ENCODE results near the gene STK31.
"Not testable (repeated sequence)": the region's sequence is repeated elsewhere in the genome, so short reads cannot be mapped to it uniquely, and the experiment has no call there.

STK31 gene

GRCh38 chr7:23804707-23805106 lies 94.7 kb downstream of the STK31 start:
- DNase-seq = no peak

- no peak for DNase-seq
Measured at GRCh38 chr7:23808421-23808820, 98.4 kb downstream of the STK31 start.

- DNase-seq = no peak
Measured at GRCh38 chr7:23810099-23810498, 100.1 kb downstream of the STK31 start.

DNA sequence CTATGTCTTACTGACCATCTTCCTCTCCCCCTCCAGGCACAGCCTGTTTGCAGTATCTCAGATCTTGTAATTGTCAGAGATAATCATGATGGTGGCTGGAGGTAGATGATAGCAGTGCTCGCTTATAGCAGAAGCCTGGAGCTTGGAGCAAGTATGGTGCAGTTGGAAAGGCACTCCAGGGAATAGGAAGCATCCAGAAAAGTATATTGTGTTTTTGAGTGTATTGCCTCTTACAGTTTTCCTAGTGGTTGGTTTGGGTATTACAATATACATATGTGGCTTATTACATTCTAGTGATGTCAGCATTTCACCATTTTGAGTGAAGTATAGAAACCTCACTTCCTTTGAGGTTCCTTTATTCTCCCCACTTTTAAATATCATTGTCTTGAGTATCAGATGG lies 101.5 kb downstream of the STK31 start:
- DNase-seq = no peak

DNA sequence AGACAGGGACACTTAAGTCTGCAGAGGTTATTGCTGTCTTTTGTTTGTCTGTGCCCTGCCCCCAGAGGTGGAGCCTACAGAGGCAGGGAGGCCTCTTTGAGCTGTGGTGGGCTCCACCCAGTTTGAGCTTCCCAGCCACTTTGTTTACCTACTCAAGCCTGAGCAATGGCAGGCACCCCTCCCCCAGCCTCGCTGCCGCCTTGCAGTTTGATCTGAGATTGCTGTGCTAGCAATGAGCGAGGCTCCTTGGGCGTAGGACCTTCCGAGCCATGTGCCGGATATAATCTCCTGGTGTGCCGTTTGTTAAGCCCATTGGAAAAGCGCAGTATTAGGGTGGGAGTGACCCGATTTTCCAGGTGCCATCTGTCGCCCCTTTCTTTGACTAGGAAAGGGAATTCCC lies 118.1 kb downstream of the STK31 start:
- DNase-seq = not testable (repeated sequence)

DNA sequence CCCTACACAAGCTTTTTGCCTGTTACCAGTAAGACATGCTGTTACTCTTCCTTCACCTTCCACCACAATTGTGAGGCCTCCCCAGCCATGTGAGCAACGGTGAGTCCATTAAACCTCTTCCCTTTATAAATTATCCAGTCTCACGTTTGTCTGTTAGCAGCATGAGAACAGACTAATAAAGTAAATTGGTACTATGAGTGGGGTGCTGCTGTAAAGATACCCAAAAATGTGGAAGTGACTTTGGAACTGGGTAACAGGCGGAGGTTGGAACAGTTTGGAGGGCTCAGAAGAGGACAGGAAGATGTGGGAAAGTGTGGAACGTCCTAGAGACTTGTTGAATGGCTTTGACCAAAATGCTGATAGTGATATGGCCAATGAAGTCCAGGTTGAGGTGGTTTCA lies 122.7 kb downstream of the STK31 start:
- DNase-seq = not testable (repeated sequence)

- no peak for DNase-seq
Measured at GRCh38 chr7:23833405-23833804, 123.4 kb downstream of the STK31 start.

DNA sequence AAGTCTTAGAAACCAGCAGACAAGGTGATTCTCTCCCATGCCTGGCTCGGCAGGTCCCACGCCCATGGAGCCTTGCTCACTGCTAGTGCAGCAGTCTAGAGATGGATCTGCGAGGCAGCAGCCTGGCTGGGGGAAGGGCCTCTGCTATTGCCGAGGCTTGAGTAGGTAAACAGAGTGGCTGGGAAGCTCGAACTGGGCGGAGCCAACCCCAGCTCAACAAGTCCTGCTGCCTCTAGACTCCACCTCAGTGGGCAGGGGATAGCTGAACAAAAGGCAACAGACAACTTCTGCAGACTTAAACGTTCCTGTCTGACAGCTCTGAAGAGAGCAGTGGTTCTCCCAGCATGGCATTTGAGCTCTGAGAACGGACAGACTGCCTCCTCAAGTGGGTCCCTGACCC lies 134.8 kb downstream of the STK31 start:
- not testable (repeated sequence) for DNase-seq

GRCh38 chr7:23852135-23852534 lies 142.1 kb downstream of the STK31 start:
- DNase-seq = no peak

DNA sequence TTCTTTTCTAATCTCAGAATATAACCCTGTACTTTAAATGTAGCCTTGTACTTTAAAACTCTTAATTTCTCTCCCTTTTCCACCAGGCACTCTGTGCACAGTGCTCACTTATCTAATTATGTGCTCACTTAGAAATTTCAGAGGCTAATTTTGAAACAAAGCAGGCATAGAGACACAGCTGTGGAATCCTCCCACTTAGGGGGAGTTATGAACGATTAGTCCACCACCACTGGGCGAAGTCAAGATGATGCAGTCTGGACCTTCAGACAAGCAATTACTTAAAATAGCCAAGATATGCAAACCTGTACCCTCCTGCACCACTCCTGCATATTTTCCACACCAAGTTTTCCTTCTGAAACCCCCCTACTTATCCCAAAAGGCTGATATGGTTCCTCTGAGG lies 143.0 kb downstream of the STK31 start:
- DNase-seq = no peak

DNA sequence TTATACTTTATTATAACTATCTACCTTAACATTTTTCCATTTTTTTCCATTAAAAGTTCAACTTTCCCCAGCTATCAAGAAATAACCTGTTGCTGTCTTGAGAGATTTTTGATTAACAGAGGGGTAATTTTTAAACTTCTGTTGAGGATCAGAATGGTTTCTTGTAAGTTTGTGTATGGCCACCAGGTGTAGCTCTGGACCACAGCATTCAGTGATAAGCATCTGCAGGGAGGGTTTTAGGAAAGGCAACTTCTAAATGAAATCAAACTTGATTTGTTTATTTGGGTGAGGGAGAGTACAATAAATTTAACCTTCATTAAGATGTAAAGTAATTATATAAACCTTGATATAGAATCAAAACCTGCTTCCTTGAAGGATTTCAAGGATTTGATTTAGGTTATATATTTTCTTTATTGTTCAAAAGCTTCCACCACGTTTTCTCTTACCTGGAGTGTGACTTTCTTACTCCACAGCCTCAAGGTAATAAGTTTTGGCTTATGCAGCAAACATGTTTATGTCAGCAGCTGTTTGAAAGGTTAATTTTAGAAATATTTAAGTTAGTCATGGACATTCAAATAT lies 153.3 kb downstream of the STK31 start:
- no peak for DNase-seq

DNA sequence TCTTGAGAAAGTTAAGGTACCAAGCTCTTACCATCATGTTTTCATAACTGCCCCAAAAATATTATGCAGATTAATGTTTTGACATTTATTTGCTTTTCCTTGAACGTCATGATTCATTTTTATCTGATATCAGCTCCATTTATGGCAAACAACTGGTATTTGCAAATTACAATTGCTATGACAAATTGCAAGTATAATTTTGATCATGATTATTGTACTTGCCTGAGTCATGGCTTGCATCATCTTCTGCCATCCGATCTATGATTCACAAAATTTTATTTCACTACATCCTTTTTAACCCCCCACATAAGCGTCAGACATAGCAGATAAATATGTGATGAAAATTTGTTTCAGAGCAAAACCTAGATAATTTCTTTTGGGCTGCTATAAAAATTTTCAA lies 155.0 kb downstream of the STK31 start:
- DNase-seq = no peak

- DNase-seq = no peak
Measured at GRCh38 chr7:23873306-23873705, 163.3 kb downstream of the STK31 start.

GRCh38 chr7:23876526-23876925 lies 166.5 kb downstream of the STK31 start:
- not testable (repeated sequence) for DNase-seq

Data from NCI-H1092 (cell line).